LNCaP clone FGC (cell line): ENCODE results near the gene ADD3.

ENCODE experiments used
- DNase-seq: peaks from one replicate; pipeline ENCODE4 v3.0.0-alpha.2; 2011; ENCODE audit warnings: low read depth
- H3K4me3 ChIP-seq: 2 replicates; pipeline ENCODE4 v1.5.1; 2011; ENCODE audit warnings: mild to moderate bottlenecking, low read depth, low read length, control low read depth
- CTCF ChIP-seq: IDR thresholded peaks from 2 replicates; pipeline ENCODE4 v1.5.1; 2012; ENCODE audit warnings: mild to moderate bottlenecking; ENCODE audit not compliant: control insufficient read depth, insufficient read depth; ENCODE audit errors: extremely low read depth

Gene ADD3

GRCh38 chr10:110022716-110023504 is 15.1 kb downstream of the ADD3 start:
- H3K4me3 ChIP-seq, result no peak overlapping the region
- TF ChIP-seq CTCF, result no peak
- no peak for DNase-seq

- TF ChIP-seq CTCF, result no peak
- no peak overlapping the region for H3K4me3 ChIP-seq
- DNase-seq, result no peak
These were observed 16.1 kb downstream of the ADD3 start for GRCh38 chr10:110023785-110024465.

- no peak overlapping the region for H3K4me3 ChIP-seq
- no peak for DNase-seq
- TF ChIP-seq CTCF, result no peak
These were observed 21.7 kb downstream of the ADD3 start for GRCh38 chr10:110029450-110029849.

- no peak for TF ChIP-seq CTCF
- DNase-seq, result no peak
- H3K4me3 ChIP-seq, result no peak overlapping the region
These were observed 25.3 kb downstream of the ADD3 start for GRCh38 chr10:110032801-110033700.

GRCh38 chr10:110033701-110034235 is 26.0 kb downstream of the ADD3 start:
- no peak overlapping the region for H3K4me3 ChIP-seq
- DNase-seq, result no peak
- TF ChIP-seq CTCF, result no peak

GRCh38 chr10:110034596-110034995 is 26.8 kb downstream of the ADD3 start:
- no peak for DNase-seq
- no peak for TF ChIP-seq CTCF
- no peak overlapping the region for H3K4me3 ChIP-seq
